OCI-LY7 (cell line): ENCODE data around the gene ACBD5. TPM values are rescaled to one million over a fixed set of nuclear protein-coding genes. Genes with fewer than 3 reads are reported as not detected.

Experiments used
- BruUV-seq: library from RNA; stranded (reverse); fragments of 400-500 nt; replicated peaks from 2 replicates; lab custom pipeline; 2021; lab: Mats Ljungman, UMichigan
- CTCF ChIA-PET: fragments of 300-600 bp; sonication (Branson Sonifier 250); formaldehyde crosslinking; loops from one replicate; lab custom pipeline; 2022; ENCODE audit warnings: antibody characterized with exemption; ENCODE audit not compliant: unreplicated experiment; lab: Charles Lee
- POLR2A ChIA-PET: fragments of 300-600 bp; sonication (Branson Sonifier 250); formaldehyde crosslinking; loops from one replicate; lab custom pipeline; 2022; ENCODE audit warnings: antibody characterized with exemption; lab: Charles Lee
- DNase-seq: peaks from one replicate; pipeline ENCODE4 v3.0.0-alpha.2; 2015; ENCODE audit warnings: low spot score
- H2AFZ ChIP-seq: fragments of 200-600 bp; sonication (generic), shearing (Covaris generic); 2 replicates; pipeline ENCODE4 v1.6.1; 2014; ENCODE audit warnings: mild to moderate bottlenecking, antibody characterized with exemption, low read length, moderate library complexity
- H3K27ac ChIP-seq: fragments of 200-600 bp; sonication (generic); 2 replicates; pipeline ENCODE4 v1.5.1; 2014; ENCODE audit warnings: mixed run types, low read depth, mild to moderate bottlenecking, moderate library complexity, low read length, inconsistent platforms; ENCODE audit not compliant: poor library complexity, severe bottlenecking
- H3K36me3 ChIP-seq: fragments of 200-600 bp; sonication (generic); 2 replicates; pipeline ENCODE4 v1.6.1; 2014; ENCODE audit warnings: mild to moderate bottlenecking, antibody characterized with exemption, low read length, moderate library complexity, mixed read lengths; ENCODE audit not compliant: insufficient read depth
- H3K4me1 ChIP-seq: fragments of 200-600 bp; sonication (generic); 2 replicates; pipeline ENCODE4 v1.5.1; 2014; ENCODE audit warnings: mild to moderate bottlenecking, low read length; ENCODE audit not compliant: insufficient read depth, poor library complexity, severe bottlenecking
- H3K4me2 ChIP-seq: fragments of 200-600 bp; sonication (generic); 2 replicates; pipeline ENCODE4 v1.6.1; 2014; ENCODE audit warnings: mild to moderate bottlenecking, low read length
- H3K4me3 ChIP-seq: fragments of 200-600 bp; sonication (generic); 2 replicates; pipeline ENCODE4 v1.5.1; 2014; ENCODE audit warnings: mild to moderate bottlenecking, low read depth, low read length; ENCODE audit not compliant: poor library complexity, severe bottlenecking
- H3K79me2 ChIP-seq: fragments of 200-600 bp; sonication (generic); 2 replicates; pipeline ENCODE4 v1.6.1; 2016; ENCODE audit warnings: low read depth, mild to moderate bottlenecking, low read length, moderate library complexity, mixed read lengths; ENCODE audit not compliant: insufficient read depth
- H3K9me2 ChIP-seq: fragments of 200-600 bp; sonication (generic); 2 replicates; pipeline ENCODE4 v1.6.1; 2016; ENCODE audit warnings: mild to moderate bottlenecking, low read length, mixed read lengths; ENCODE audit not compliant: insufficient read depth
- H3K9me3 ChIP-seq: fragments of 200-600 bp; sonication (generic); 2 replicates; pipeline ENCODE4 v1.6.1; 2014; ENCODE audit warnings: mild to moderate bottlenecking, mixed run types, low read length, mixed read lengths
- H4K20me1 ChIP-seq: fragments of 200-600 bp; sonication (generic); 2 replicates; pipeline ENCODE4 v1.6.1; 2014; ENCODE audit warnings: mild to moderate bottlenecking, antibody characterized with exemption, low read length, moderate library complexity, mixed read lengths; ENCODE audit not compliant: insufficient read depth
- EZH2phosphoT487 ChIP-seq: fragments of 200-600 bp; sonication (generic); IDR thresholded peaks from 2 replicates; pipeline ENCODE4 v1.6.1; 2018; ENCODE audit warnings: low read depth, borderline replicate concordance, mild to moderate bottlenecking, mixed run types, antibody characterized with exemption, low read length, moderate library complexity, mixed read lengths
- intact Hi-C: fragments of 100-400 bp; cut with micrococcal nuclease; formaldehyde crosslinking; loops from one replicate; pipeline ENCODE4 v1.10.0; 2022; ENCODE audit not compliant: unreplicated experiment
- total RNA-seq, 2 experiments: library from RNA; depleted of rRNA in 1 of 2; stranded (reverse); fragments of >200 nt in 1 of 2; shearing (Covaris generic) in 1 of 2; gene quantifications; 2 replicates each; pipeline ENCODE4 v1.2.3, GENCODE V29; 2014 to 2022
- TF ChIP-seq, protein P1 (sequence below): fragments of 200-600 bp; sonication (generic); conservative IDR thresholded peaks from 2 replicates; pipeline ENCODE4 v1.5.1; 2014; ENCODE audit warnings: mild to moderate bottlenecking, antibody characterized with exemption, low read length, moderate library complexity, mixed read lengths

The ACBD5 gene
- total RNA-seq, 2 experiments from 2014 or later: 10.8 to 20.0 TPM

DNA sequence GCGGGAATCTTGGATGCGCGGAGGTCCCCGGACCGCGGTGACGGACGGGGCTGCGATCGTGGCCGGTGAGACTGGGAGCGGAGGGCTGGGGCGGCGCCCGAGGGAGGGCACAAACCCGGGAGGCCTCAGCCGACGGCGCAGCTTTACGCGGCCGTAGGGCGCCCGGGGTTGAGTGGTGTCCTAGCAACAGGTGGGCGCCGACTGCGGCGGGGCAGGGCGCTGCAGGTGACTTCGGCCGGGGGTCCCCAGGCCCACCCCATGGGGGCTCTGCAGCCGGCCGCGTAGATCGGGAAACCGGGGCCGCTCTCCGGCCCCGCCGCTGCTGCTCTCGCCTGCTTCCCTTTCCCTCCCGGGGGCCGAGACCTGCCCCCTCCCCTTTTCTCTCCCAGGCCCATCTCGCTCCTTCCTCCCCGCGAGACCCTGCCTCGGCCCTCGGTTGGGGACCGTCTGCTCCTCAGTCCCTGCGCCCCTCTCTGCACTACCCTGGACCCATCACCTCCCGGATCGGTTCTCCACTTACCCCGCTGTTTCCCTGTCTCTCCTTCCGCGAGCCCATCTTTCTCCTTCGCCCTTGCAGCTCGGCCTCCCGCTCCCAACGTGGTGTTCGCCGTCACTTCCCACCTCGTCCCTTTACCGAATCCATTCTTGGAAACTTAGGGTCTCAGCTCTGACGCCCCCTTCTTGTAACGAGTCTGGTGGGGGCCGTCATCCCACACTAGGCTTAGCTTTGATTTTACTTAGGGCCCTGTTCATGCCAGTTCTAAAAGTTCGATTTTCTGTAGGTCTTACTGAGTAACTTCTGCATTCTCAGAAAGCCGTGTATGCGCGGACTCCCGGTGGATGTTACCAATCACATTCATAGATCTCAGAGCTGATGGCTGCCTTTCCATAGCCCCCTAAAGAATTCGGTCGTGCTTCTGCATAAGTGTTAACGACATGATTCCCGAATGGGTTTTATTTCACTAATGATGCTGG lies 18.5 kb upstream of the ACBD5 start:
- BruUV-seq: no TSS peak
- Histone ChIP-seq H3K9me3 (no peaks in the 10 kb centered on the region), H3K36me3 (no peaks in the 10 kb centered on the region), H3K27ac (no peak overlapping the region), H4K20me1 (no peaks in the 10 kb centered on the region), H3K9me2 (no peaks in the 10 kb centered on the region), H3K79me2 (no peaks in the 10 kb centered on the region), H3K4me3 (no peak overlapping the region), H2AFZ (no peak overlapping the region), H3K4me2 (no peak overlapping the region), H3K4me1 (no peaks in the 10 kb centered on the region)
- no peak for DNase-seq
- TF ChIP-seq, protein P1, sequence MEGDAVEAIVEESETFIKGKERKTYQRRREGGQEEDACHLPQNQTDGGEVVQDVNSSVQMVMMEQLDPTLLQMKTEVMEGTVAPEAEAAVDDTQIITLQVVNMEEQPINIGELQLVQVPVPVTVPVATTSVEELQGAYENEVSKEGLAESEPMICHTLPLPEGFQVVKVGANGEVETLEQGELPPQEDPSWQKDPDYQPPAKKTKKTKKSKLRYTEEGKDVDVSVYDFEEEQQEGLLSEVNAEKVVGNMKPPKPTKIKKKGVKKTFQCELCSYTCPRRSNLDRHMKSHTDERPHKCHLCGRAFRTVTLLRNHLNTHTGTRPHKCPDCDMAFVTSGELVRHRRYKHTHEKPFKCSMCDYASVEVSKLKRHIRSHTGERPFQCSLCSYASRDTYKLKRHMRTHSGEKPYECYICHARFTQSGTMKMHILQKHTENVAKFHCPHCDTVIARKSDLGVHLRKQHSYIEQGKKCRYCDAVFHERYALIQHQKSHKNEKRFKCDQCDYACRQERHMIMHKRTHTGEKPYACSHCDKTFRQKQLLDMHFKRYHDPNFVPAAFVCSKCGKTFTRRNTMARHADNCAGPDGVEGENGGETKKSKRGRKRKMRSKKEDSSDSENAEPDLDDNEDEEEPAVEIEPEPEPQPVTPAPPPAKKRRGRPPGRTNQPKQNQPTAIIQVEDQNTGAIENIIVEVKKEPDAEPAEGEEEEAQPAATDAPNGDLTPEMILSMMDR: no peak
- TF ChIP-seq EZH2phosphoT487: no peak
- intact Hi-C loops: no loop called here
- POLR2A ChIA-PET: no interaction called here
- CTCF ChIA-PET: no interaction called here

DNA sequence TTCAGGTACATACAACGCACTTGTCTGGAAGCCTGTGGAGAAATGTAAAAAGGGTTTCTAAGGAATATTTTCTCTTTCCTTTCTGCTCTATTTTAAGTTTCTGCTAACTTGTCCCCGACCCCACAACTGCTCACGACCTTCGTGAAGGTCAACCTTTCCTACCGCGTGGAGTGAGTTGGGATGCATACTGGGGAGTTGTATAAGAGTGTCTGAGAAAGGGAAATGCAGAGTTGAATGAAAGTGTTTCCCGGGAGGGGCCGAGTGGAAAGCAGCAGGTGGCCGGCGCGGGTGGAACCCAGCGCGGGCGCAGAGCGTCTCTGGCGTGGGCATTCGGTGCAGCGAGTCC lies 17.9 kb upstream of the ACBD5 start:
- Histone ChIP-seq H3K9me3 (no peaks in the 10 kb centered on the region), H3K4me1 (no peaks in the 10 kb centered on the region), H3K4me3 (no peak overlapping the region), H3K27ac (no peak overlapping the region), H3K9me2 (no peaks in the 10 kb centered on the region), H3K4me2 (no peak overlapping the region), H3K79me2 (no peaks in the 10 kb centered on the region), H3K36me3 (no peaks in the 10 kb centered on the region), H4K20me1 (no peaks in the 10 kb centered on the region), H2AFZ (no peak overlapping the region)
- TF ChIP-seq, protein P1: no peak
- TF ChIP-seq EZH2phosphoT487: no peak
- intact Hi-C loops: no loop called here
- DNase-seq: no peak
- ChIA-PET CTCF (no interaction called here), POLR2A (no interaction called here)
- BruUV-seq: no TSS peak
